HG03571 (cell line): Measurements from ENCODE around the gene TIAM1.
"Not testable (repeated sequence)": the region's sequence is repeated elsewhere in the genome, so short reads cannot be mapped to it uniquely, and the experiment has no call there.

Experiments used
- ATAC-seq: cut with Tn5 transposase; IDR thresholded peaks from one replicate; pipeline ENCODE4 v1.9.1; 2021; ENCODE audit not compliant: unreplicated experiment

TIAM1 gene

GRCh38 chr21:31255036-31255435 lies 89.0 kb downstream of the TIAM1 start:
- no peak for ATAC-seq

GRCh38 chr21:31254131-31254530 lies 89.9 kb downstream of the TIAM1 start:
- ATAC-seq, result no peak

- no peak for ATAC-seq
Observed at GRCh38 chr21:31253684-31254083, 90.4 kb downstream of the TIAM1 start.

- no peak for ATAC-seq
Observed at GRCh38 chr21:31252611-31253010, 91.5 kb downstream of the TIAM1 start.

- ATAC-seq, result no peak
Observed at GRCh38 chr21:31252091-31252490, 92.0 kb downstream of the TIAM1 start.

- no peak for ATAC-seq
Observed at GRCh38 chr21:31251686-31252085, 92.4 kb downstream of the TIAM1 start.

GRCh38 chr21:31248598-31248997 lies 95.5 kb downstream of the TIAM1 start:
- ATAC-seq, result no peak

- no peak for ATAC-seq
Observed at GRCh38 chr21:31243611-31244010, 100.5 kb downstream of the TIAM1 start.

- ATAC-seq, result no peak
Observed at GRCh38 chr21:31236528-31236927, 107.5 kb downstream of the TIAM1 start.

- ATAC-seq, result no peak
Observed at GRCh38 chr21:31235671-31236450, 108.2 kb downstream of the TIAM1 start.

GRCh38 chr21:31234936-31235335 lies 109.1 kb downstream of the TIAM1 start:
- no peak for ATAC-seq

GRCh38 chr21:31233711-31234110 lies 110.3 kb downstream of the TIAM1 start:
- ATAC-seq, result no peak

- ATAC-seq, result no peak
Observed at GRCh38 chr21:31232344-31232743, 111.7 kb downstream of the TIAM1 start.

- ATAC-seq, result no peak
Observed at GRCh38 chr21:31230937-31231336, 113.1 kb downstream of the TIAM1 start.

GRCh38 chr21:31228723-31229122 lies 115.3 kb downstream of the TIAM1 start:
- not testable (repeated sequence) for ATAC-seq

GRCh38 chr21:31225713-31226112 lies 118.3 kb downstream of the TIAM1 start:
- no peak for ATAC-seq

- ATAC-seq, result no peak
Observed at GRCh38 chr21:31222142-31222541, 121.9 kb downstream of the TIAM1 start.

- no peak for ATAC-seq
Observed at GRCh38 chr21:31221043-31221442, 123.0 kb downstream of the TIAM1 start.

- no peak for ATAC-seq
Observed at GRCh38 chr21:31220575-31220974, 123.5 kb downstream of the TIAM1 start.

- ATAC-seq, result no peak
Observed at GRCh38 chr21:31218830-31219608, 125.0 kb downstream of the TIAM1 start.

GRCh38 chr21:31216206-31216605 lies 127.9 kb downstream of the TIAM1 start:
- ATAC-seq, result no peak

- no peak for ATAC-seq
Observed at GRCh38 chr21:31213787-31214186, 130.3 kb downstream of the TIAM1 start.
